HFF-Myc (cell line): ENCODE measurements around the gene PLXNA4.

Source experiments
- DNase-seq: peaks from one replicate; pipeline ENCODE4 v3.0.0-alpha.2; 2011; ENCODE audit warnings: low read depth; ENCODE audit errors: extremely low read depth
- H3K4me3 ChIP-seq: replicated peaks from 2 replicates; pipeline ENCODE4 v1.5.1; 2011; ENCODE audit warnings: low read depth, mild to moderate bottlenecking, control low read depth, low read length
- CTCF ChIP-seq: IDR thresholded peaks from 2 replicates; pipeline ENCODE4 v1.5.1; 2012; ENCODE audit warnings: mild to moderate bottlenecking, low read depth, low read length, control low read depth; ENCODE audit errors: missing control alignments

The PLXNA4 gene

GRCh38 chr7:132207782-132208181 lies 368.5 kb downstream of the PLXNA4 start:
- H3K4me3 ChIP-seq, result no peak overlapping the region
- DNase-seq, result no peak
- no peak for TF ChIP-seq CTCF

GRCh38 chr7:132207211-132207610 lies 369.1 kb downstream of the PLXNA4 start:
- DNase-seq, result no peak
- no peak for TF ChIP-seq CTCF

GRCh38 chr7:132206594-132206993 lies 369.7 kb downstream of the PLXNA4 start:
- TF ChIP-seq CTCF, result no peak
- DNase-seq, result no peak
- H3K4me3 ChIP-seq, result no peak overlapping the region

More at GRCh38 chr7:132207211-132207610, 369.1 kb downstream of the PLXNA4 start:
- H3K4me3 ChIP-seq, result no peak overlapping the region

GRCh38 chr7:132205509-132205908 lies 370.8 kb downstream of the PLXNA4 start:
- H3K4me3 ChIP-seq, result no peak overlapping the region
- TF ChIP-seq CTCF, result no peak
- no peak for DNase-seq

- DNase-seq, result no peak
- H3K4me3 ChIP-seq, result no peak overlapping the region
- TF ChIP-seq CTCF, result no peak
Measured at GRCh38 chr7:132203021-132203420, 373.2 kb downstream of the PLXNA4 start.

GRCh38 chr7:132202541-132202940 lies 373.7 kb downstream of the PLXNA4 start:
- H3K4me3 ChIP-seq, result no peak overlapping the region
- TF ChIP-seq CTCF, result no peak
- DNase-seq, result no peak

- no peak for DNase-seq
- H3K4me3 ChIP-seq, result no peak overlapping the region
- no peak for TF ChIP-seq CTCF
Measured at GRCh38 chr7:132200141-132200540, 376.1 kb downstream of the PLXNA4 start.
